Loucy (cell line): ENCODE measurements around the gene CDC7.

ENCODE experiments used
- CTCF ChIP-seq: fragments of 200-600 bp; sonication (generic); conservative IDR thresholded peaks from 2 replicates; pipeline ENCODE4 v1.5.1; 2014; ENCODE audit warnings: mild to moderate bottlenecking, antibody characterized with exemption, low read length
- EZH2phosphoT487 ChIP-seq: fragments of 200-600 bp; IDR thresholded peaks from 2 replicates; pipeline ENCODE4 v1.6.1; 2018; ENCODE audit warnings: antibody characterized with exemption, mild to moderate bottlenecking, moderate library complexity, borderline replicate concordance

GRCh38 chr1:91498035-91498434 lies 2.6 kb upstream of the CDC7 start:
- TF ChIP-seq CTCF (no peak), EZH2phosphoT487 (no peak)
